Neural cell (in vitro differentiated cells): ENCODE results near the gene PROM2.

Experiments used
- CTCF ChIP-seq: fragments of 450-650 bp; IDR thresholded peaks from 2 replicates; pipeline ENCODE4 v1.5.1; 2014; ENCODE audit warnings: antibody characterized with exemption, mild to moderate bottlenecking, moderate library complexity; ENCODE audit not compliant: poor library complexity, severe bottlenecking
- EZH2 ChIP-seq: fragments of 200-600, 300-800 bp; shearing (Covaris generic), sonication (generic); IDR thresholded peaks from 2 replicates; pipeline ENCODE4 v1.6.1; 2014; ENCODE audit warnings: antibody characterized with exemption, low read length, borderline replicate concordance, mild to moderate bottlenecking; ENCODE audit not compliant: insufficient read depth, poor library complexity, severe bottlenecking
- MXI1 ChIP-seq: fragments of 450-650 bp; conservative IDR thresholded peaks from 2 replicates; pipeline ENCODE4 v1.6.1; 2014; ENCODE audit warnings: antibody characterized with exemption, mild to moderate bottlenecking; ENCODE audit not compliant: poor library complexity, severe bottlenecking
- POLR2AphosphoS5 ChIP-seq: IDR thresholded peaks from 2 replicates; pipeline ENCODE4 v1.6.1; 2012
- RAD21 ChIP-seq: fragments of 450-650 bp; conservative IDR thresholded peaks from 2 replicates; pipeline ENCODE4 v1.6.1; 2014; ENCODE audit warnings: antibody characterized with exemption, mild to moderate bottlenecking, moderate library complexity
- SMC3 ChIP-seq: fragments of 450-650 bp; conservative IDR thresholded peaks from 2 replicates; pipeline ENCODE4 v1.6.1; 2014; ENCODE audit warnings: antibody characterized with exemption, mild to moderate bottlenecking, moderate library complexity; ENCODE audit not compliant: poor library complexity
- TF ChIP-seq, protein P1 (sequence below): IDR thresholded peaks from 2 replicates; pipeline ENCODE4 v1.6.1; 2012; ENCODE audit warnings: borderline replicate concordance

- TF ChIP-seq SMC3 (no peak), POLR2AphosphoS5 (no peak), RAD21 (no peak), CTCF (no peak), MXI1 (no peak), EZH2 (no peak)
- TF ChIP-seq, protein P1, sequence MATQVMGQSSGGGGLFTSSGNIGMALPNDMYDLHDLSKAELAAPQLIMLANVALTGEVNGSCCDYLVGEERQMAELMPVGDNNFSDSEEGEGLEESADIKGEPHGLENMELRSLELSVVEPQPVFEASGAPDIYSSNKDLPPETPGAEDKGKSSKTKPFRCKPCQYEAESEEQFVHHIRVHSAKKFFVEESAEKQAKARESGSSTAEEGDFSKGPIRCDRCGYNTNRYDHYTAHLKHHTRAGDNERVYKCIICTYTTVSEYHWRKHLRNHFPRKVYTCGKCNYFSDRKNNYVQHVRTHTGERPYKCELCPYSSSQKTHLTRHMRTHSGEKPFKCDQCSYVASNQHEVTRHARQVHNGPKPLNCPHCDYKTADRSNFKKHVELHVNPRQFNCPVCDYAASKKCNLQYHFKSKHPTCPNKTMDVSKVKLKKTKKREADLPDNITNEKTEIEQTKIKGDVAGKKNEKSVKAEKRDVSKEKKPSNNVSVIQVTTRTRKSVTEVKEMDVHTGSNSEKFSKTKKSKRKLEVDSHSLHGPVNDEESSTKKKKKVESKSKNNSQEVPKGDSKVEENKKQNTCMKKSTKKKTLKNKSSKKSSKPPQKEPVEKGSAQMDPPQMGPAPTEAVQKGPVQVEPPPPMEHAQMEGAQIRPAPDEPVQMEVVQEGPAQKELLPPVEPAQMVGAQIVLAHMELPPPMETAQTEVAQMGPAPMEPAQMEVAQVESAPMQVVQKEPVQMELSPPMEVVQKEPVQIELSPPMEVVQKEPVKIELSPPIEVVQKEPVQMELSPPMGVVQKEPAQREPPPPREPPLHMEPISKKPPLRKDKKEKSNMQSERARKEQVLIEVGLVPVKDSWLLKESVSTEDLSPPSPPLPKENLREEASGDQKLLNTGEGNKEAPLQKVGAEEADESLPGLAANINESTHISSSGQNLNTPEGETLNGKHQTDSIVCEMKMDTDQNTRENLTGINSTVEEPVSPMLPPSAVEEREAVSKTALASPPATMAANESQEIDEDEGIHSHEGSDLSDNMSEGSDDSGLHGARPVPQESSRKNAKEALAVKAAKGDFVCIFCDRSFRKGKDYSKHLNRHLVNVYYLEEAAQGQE: no peak
These were observed 52.3 kb downstream of the PROM2 start for GRCh38 chr2:95326433-95327140.
